ENCODE measurements around the gene MYO5B.

The MYO5B gene

DNA sequence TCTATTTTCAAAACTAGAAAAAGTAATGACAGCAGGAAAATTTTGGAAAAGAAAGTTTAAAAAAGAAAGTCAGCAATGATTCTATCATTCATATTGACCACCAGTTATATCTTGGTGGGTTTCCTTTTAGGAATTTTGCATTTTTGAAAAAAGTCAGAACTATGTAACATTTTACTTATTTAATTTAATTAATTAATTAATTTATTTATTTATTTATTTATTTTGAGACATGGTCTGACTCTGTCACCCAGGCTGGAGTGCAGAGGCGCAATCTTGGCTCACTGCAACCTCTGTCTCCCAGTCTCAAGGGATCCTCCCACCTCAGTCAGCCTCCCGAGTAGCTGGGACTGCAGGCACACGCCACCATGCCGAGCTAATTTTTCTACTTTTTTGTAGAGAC, 231.7 kb downstream of the MYO5B start:
- no peak overlapping the region for H3K4me3 ChIP-seq (ENCODE audit: control insufficient read depth, low read depth, low read length)
- TF ChIP-seq, protein P1, sequence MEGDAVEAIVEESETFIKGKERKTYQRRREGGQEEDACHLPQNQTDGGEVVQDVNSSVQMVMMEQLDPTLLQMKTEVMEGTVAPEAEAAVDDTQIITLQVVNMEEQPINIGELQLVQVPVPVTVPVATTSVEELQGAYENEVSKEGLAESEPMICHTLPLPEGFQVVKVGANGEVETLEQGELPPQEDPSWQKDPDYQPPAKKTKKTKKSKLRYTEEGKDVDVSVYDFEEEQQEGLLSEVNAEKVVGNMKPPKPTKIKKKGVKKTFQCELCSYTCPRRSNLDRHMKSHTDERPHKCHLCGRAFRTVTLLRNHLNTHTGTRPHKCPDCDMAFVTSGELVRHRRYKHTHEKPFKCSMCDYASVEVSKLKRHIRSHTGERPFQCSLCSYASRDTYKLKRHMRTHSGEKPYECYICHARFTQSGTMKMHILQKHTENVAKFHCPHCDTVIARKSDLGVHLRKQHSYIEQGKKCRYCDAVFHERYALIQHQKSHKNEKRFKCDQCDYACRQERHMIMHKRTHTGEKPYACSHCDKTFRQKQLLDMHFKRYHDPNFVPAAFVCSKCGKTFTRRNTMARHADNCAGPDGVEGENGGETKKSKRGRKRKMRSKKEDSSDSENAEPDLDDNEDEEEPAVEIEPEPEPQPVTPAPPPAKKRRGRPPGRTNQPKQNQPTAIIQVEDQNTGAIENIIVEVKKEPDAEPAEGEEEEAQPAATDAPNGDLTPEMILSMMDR (conservative IDR thresholded peaks at IDR 0.05; ENCODE audit: control insufficient read depth, insufficient read depth, low read depth, low read length), result no peak
- no peak for DNase-seq (ENCODE audit: low read depth)

DNA sequence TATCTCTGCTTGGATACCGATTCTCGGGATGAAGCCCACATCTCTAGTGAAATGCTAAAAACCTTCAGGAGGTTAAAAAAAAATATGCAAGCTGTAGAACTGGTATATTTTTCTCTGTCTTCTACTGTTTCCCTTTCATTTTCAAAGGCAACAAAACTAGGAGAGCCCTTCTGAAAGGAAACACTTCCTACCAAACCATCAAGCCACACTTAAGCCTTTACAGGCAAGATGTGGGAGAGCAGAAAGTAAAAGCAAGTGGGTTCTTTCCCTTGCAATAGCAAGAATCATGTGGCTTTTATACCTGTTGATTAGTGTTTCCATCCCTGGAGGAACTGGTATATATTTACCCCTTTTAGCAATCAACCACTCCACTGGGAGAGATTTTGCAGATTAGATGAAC, 233.7 kb downstream of the MYO5B start:
- DNase-seq (ENCODE audit: low read depth), result no peak
- TF ChIP-seq, protein P1 (conservative IDR thresholded peaks at IDR 0.05; ENCODE audit: control insufficient read depth, insufficient read depth, low read depth, low read length), result no peak
- no peak overlapping the region for H3K4me3 ChIP-seq (ENCODE audit: control insufficient read depth, low read depth, low read length)

DNA sequence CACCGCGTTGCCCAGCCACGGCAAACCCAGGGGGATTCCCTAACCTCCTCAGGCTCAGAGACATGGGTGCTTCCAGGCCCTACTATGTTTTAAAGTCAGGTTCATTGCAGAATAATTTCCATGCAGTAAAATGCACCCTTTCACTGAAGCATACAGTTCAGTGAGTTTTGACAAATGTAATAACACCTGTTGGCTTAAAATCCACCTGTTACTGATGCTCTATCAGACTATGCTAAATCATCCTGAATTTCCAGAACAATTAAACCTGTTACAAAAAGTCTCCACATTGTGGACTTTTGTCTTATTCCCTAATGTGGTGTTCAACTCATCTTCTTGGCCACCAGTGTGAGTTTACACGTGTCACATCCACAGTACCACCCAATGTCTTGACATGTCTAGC, 234.6 kb downstream of the MYO5B start:
- no peak for DNase-seq (ENCODE audit: low read depth)
- no peak overlapping the region for H3K4me3 ChIP-seq (ENCODE audit: control insufficient read depth, low read depth, low read length)
- TF ChIP-seq, protein P1 (conservative IDR thresholded peaks at IDR 0.05; ENCODE audit: control insufficient read depth, insufficient read depth, low read depth, low read length), result no peak

DNA sequence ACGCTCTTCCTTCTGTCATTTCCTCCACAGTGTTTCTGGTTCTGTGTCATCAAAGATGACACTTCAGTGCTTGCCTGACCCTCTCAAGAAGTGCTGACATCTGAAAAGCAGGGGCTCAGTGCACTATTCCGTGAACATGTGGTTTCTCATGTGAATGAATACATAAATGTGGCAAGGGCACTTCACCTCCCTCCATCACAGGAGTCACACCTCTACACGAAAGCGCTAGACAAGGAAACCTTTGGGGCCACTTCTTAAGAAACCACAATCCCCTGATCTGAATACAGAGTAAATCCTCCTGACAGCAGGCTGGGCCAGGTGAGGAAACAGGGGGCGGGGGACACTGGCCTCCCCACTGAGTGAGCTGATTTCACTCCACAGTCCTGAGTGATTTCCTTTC, 235.8 kb downstream of the MYO5B start:
- DNase-seq (ENCODE audit: low read depth), result no peak
- TF ChIP-seq, protein P1 (conservative IDR thresholded peaks at IDR 0.05; ENCODE audit: control insufficient read depth, insufficient read depth, low read depth, low read length), result no peak
- no peak overlapping the region for H3K4me3 ChIP-seq (ENCODE audit: control insufficient read depth, low read depth, low read length)

DNA sequence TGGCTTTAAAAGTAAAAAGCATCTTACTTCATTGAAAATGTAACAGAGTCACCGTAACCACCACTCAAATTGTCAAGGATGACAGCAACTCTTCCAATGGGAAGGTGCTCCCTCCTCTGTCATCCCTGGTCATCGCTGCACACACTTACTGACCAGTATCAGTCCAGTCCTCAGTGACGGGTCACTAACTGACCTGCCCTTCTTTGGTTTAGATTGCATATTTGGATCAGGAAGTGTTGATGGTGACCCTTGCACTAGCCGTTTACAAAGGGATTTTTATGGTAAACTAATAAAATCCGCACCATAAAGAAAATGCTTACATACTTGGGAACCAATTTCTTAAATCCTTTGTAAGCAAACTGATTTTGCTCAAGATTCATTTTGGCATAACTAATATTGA, 239.7 kb downstream of the MYO5B start:
- no peak for DNase-seq (ENCODE audit: low read depth)
- no peak overlapping the region for H3K4me3 ChIP-seq (ENCODE audit: control insufficient read depth, low read depth, low read length)
- TF ChIP-seq, protein P1 (conservative IDR thresholded peaks at IDR 0.05; ENCODE audit: control insufficient read depth, insufficient read depth, low read depth, low read length), result no peak

DNA sequence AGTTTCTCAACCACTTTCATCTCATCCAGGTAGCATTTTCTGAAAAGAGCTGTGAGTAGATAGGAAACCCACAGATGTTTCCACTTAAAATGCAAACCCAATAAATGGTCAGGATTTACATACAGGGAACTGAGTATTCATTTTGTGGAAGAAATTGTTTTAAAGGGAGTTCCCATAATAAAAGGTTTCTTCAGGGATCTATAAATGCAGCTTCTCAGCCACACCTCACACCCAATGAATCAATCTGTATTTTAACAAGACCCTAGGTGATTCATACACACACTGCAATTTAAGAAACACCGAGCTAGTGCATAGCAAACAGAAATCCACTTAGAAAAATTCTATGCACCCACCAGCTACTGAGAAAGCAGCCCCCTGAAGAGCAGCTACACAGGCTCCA, 241.6 kb downstream of the MYO5B start:
- no peak for DNase-seq (ENCODE audit: low read depth)
- no peak overlapping the region for H3K4me3 ChIP-seq (ENCODE audit: control insufficient read depth, low read depth, low read length)
- TF ChIP-seq, protein P1 (conservative IDR thresholded peaks at IDR 0.05; ENCODE audit: control insufficient read depth, insufficient read depth, low read depth, low read length), result no peak

DNA sequence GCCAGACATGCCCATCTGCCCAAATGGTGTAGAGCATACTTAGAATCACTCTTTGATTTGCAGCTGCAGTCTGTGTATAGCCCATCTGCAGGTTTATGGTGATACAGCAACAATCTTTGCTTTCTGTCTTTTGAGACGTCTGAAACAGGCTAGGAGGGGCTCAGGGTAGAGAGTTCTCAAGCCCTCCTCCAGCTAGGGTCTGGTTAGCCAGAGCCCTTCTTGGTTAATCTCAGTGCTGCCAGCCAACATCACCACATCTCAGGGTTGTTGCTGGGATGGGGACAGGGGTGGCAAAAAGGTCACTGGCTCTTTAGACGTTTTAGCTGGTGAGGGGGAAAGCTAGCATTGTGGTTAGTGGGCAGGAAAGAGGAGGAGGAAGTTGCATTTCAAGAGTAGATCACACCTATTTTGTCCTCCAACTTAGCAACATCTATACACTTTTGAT, 245.0 kb downstream of the MYO5B start:
- TF ChIP-seq, protein P1 (conservative IDR thresholded peaks at IDR 0.05; ENCODE audit: control insufficient read depth, insufficient read depth, low read depth, low read length), result no peak
- H3K4me3 ChIP-seq (ENCODE audit: control insufficient read depth, low read depth, low read length), result no peak overlapping the region
- DNase-seq (ENCODE audit: low read depth), result no peak
